Activated CD4-positive, alpha-beta T cell treated with anti-CD3 and anti-CD28 coated beads, Interleukin-2, amount 10 ng/mL, durations not matched to agents 7 days and 5 days (primary cell): ENCODE data around the gene ERP27. TPM values are rescaled to one million over a fixed set of nuclear protein-coding genes. Genes with fewer than 3 reads are reported as not detected.

Experiments used
- CTCF ChIA-PET: fragments of 350-600 bp; sonication (Branson Sonifier 250); formaldehyde crosslinking; loops from one replicate; lab custom pipeline; 2021; ENCODE audit warnings: antibody characterized with exemption; lab: Charles Lee
- POLR2A ChIA-PET: fragments of 350-600 bp; sonication (Branson Sonifier 250); formaldehyde crosslinking; loops from one replicate; lab custom pipeline; 2021; ENCODE audit warnings: antibody characterized with exemption; lab: Charles Lee
- DNase-seq: peaks from one replicate; pipeline ENCODE4 v3.0.0-alpha.2; 2020
- H3K27ac Mint-ChIP-seq: one replicate; pipeline ENCODE4 v1.8.0; 2021; ENCODE audit warnings: mild to moderate bottlenecking, moderate library complexity, mixed read lengths
- H3K27me3 Mint-ChIP-seq: one replicate; pipeline ENCODE4 v1.8.0; 2021; ENCODE audit warnings: mixed read lengths
- H3K36me3 Mint-ChIP-seq: one replicate; pipeline ENCODE4 v1.8.0; 2021; ENCODE audit warnings: low read depth, mixed read lengths
- H3K4me1 Mint-ChIP-seq: one replicate; pipeline ENCODE4 v1.8.0; 2021; ENCODE audit warnings: mixed read lengths
- H3K4me3 Mint-ChIP-seq: one replicate; pipeline ENCODE4 v1.8.0; 2021; ENCODE audit warnings: mild to moderate bottlenecking, moderate library complexity, mixed read lengths
- H3K9me3 Mint-ChIP-seq: one replicate; pipeline ENCODE4 v1.8.0; 2021; ENCODE audit warnings: mixed read lengths
- total RNA-seq, 2 experiments: library from RNA; stranded (reverse); gene quantifications; one replicate each; pipeline ENCODE4 v1.2.3, GENCODE V29; 2021

Gene ERP27
- total RNA-seq, 2 experiments from 2014 or later, result 8.3 to 11.3 TPM

DNA sequence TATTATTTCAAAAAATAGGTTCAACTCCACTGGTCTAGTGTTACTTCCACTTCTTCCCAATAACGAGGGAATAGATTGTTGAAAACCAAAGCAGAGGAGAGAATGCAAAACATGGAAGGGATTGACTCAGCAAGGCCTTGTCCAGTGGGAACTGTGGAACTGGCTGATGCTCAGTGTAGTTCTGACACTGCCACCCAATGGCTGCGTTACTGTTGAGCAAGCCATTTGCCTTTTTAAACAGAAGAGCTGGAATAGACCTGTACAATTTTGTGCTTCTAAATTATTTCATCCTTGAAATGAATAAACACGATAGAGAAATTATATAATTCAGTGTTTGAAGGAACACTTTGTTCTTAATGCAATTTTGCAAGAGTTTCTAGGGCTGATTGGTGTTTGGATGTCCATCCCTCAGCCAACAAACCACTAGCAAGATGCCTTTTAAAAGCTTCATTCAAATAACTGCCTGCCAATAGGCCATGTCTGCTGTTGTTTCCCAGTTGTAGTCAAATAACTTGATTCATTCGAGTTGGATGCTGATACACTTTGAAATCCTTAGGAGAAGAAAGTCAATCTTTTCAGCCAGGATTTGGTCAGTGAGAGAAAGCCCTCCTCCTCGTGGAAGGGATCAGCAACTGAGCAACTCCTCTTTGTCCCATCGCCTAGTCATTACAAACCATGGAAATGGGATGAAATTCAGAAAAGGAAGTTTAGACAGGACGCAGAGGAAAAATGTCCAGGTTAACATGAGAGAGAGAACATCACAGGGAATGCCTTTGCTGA lies 45.4 kb downstream of the ERP27 start:
- DNase-seq, result no peak
- H3K4me1 Mint-ChIP-seq, result no peaks in the 10 kb centered on the region
- ChIA-PET POLR2A (no interaction called here), CTCF (interaction anchor here (1.2 kb wide), 2 partner anchors 14 to 16 kb away, joined by 3 to 4 read pairs; no protein-coding TSS in a partner anchor)
- H3K27ac Mint-ChIP-seq, result no peak overlapping the region
- peaks cover 15% of the 10 kb centered on the region for H3K27me3 Mint-ChIP-seq
- no peaks in the 10 kb centered on the region for H3K9me3 Mint-ChIP-seq
- no peak overlapping the region for H3K4me3 Mint-ChIP-seq
- peaks cover 2% of the 10 kb centered on the region for H3K36me3 Mint-ChIP-seq

DNA sequence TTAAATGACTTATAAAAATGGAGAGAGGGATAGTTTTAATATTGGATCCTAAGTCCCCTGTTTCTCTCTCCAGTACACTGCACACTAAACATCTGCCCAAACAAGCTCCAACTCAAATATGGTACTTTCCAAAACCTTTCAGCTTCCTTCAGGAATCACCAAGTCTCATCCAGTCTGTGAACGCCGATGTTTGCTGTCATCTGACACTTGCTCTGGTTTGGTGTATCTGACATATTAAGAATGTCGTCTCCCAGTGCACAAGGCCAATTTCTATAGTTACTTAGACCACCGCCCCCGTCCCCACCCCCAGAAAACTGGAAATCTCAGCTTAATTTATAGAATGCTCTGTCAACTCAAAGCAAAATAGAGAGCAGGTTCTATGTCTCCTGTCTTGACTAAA lies 47.6 kb downstream of the ERP27 start:
- H3K27me3 Mint-ChIP-seq, result peaks cover 29% of the 10 kb centered on the region
- DNase-seq, result no peak
- H3K36me3 Mint-ChIP-seq, result peaks cover 2% of the 10 kb centered on the region
- H3K4me1 Mint-ChIP-seq, result peaks cover 9% of the 10 kb centered on the region
- H3K27ac Mint-ChIP-seq, result no peak overlapping the region
- ChIA-PET POLR2A (no interaction called here), CTCF (no interaction called here)
- H3K4me3 Mint-ChIP-seq, result no peak overlapping the region
- H3K9me3 Mint-ChIP-seq, result no peaks in the 10 kb centered on the region

DNA sequence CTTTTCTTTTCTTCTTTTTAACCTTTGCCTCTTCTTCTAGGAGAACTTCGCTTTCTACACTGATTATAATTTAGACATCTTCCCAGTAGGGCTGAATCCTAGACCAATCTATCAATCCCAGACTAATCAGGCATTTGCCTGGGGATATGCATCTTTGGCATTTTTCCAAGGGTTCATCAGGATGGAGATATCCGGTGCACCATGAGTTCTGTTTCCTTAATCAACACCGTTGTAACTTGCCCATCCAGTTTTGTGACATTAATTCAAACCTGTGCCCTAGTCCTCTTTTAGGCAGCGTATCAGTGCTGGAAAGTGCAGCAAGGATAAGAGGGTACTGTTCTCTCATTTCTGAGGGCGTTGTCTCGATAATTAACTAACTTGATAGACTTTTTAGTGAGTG lies 52.1 kb downstream of the ERP27 start:
- peaks cover 2% of the 10 kb centered on the region for H3K36me3 Mint-ChIP-seq
- H3K27me3 Mint-ChIP-seq, result peaks cover 34% of the 10 kb centered on the region
- peaks cover 27% of the 10 kb centered on the region for H3K4me1 Mint-ChIP-seq
- no peak overlapping the region for H3K27ac Mint-ChIP-seq
- no peak for DNase-seq
- H3K4me3 Mint-ChIP-seq, result no peak overlapping the region
- ChIA-PET POLR2A (no interaction called here), CTCF (no interaction called here)
- H3K9me3 Mint-ChIP-seq, result no peaks in the 10 kb centered on the region

DNA sequence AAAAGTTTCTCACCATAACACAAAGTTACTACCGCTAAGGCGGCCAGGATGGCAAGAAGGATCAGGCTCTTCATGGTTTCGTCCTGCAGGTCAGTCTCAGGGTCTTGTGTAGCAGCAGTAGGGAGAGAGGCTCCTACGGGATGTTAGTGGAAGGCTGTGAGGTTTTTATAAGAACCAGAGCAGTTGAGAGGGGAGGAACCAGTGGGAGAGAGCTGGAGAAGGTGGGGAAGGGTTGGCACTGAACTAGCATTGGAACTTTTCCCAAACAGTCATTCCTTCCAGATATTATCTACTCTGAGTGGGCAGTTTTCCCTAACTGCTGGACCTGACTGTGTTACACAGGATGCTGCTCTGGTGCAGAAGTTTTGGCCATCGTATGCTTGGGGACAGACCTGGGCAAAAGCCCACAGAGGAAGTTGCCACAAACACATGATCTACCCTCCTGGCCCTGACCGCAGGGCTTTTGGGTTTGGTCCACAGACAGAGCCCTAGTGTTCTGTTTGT lies 52.6 kb downstream of the ERP27 start, which contains the start of gene MGP:
Gene MGP (minus strand): TSS at position 137 of the 504 bp plus-strand sequence. CDS start 63 bp downstream, at position 74.
- Mint-ChIP-seq H3K9me3 (peaks cover 3% of the 10 kb centered on the region), H3K27me3 (peaks cover 34% of the 10 kb centered on the region), H3K4me3 (no peak within 1 kb of the TSS), H3K4me1 (peaks cover 31% of the 10 kb centered on the region), H3K27ac (peak within 1 kb of the TSS; percentile 43), H3K36me3 (peaks cover 5% of the 10 kb centered on the region)
- POLR2A ChIA-PET, result no interaction called here
- CTCF ChIA-PET, result no interaction called here
- no peak for DNase-seq

DNA sequence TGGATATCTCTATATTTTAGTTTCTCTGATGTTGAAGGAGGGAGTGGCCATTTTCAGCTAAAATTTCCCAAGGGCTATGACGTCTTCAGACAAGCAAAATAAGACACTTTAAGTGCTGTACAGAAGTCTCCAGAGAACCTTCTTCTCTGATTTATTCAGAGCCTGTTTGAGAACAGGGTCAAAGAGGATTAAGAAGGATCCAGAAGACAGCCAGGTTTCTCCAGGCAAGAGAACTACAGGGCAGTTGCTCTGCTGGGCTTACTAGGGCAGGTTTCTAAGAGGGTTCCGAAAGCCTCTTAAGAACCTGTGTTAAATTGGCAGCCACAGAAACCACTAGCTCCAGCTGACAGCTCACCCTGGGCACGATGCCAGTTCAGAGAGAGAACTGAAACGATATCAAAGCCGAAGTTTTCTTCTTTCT lies 53.9 kb downstream of the ERP27 start:
- Mint-ChIP-seq H3K9me3 (peaks cover 7% of the 10 kb centered on the region), H3K27me3 (peaks cover 28% of the 10 kb centered on the region), H3K4me3 (no peak overlapping the region), H3K36me3 (peaks cover 7% of the 10 kb centered on the region), H3K27ac (peak overlapping the region; percentile 43), H3K4me1 (peaks cover 37% of the 10 kb centered on the region)
- ChIA-PET POLR2A (no interaction called here), CTCF (no interaction called here)
- peak; percentile 85 for DNase-seq

DNA sequence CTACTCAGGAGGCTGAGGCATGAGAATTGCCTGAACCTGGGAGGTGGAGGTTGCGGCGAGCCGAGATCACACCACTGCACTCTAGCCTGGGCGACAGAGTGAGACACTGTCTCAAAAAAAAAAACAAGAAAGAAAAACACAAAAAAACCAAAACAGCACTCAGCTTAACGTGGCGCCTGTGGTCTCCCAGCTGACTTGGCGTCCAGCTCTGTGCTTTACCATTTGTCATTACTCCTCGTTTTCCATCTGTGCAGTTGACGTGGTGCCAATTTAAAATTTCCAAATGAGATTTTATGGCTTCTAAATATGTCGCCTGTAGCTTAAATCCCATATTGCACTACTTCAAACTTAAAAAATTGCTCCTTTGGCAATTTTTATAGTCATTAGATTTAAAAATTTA lies 54.7 kb downstream of the ERP27 start:
- Mint-ChIP-seq H3K27me3 (peaks cover 25% of the 10 kb centered on the region), H3K4me3 (no peak overlapping the region), H3K9me3 (peaks cover 7% of the 10 kb centered on the region), H3K36me3 (peaks cover 10% of the 10 kb centered on the region), H3K4me1 (peaks cover 37% of the 10 kb centered on the region), H3K27ac (no peak overlapping the region)
- ChIA-PET POLR2A (no interaction called here), CTCF (interaction anchor here (1.1 kb wide), 1 partner anchor 112 kb away, joined by 5 read pairs; no protein-coding TSS in a partner anchor)
- DNase-seq, result no peak

DNA sequence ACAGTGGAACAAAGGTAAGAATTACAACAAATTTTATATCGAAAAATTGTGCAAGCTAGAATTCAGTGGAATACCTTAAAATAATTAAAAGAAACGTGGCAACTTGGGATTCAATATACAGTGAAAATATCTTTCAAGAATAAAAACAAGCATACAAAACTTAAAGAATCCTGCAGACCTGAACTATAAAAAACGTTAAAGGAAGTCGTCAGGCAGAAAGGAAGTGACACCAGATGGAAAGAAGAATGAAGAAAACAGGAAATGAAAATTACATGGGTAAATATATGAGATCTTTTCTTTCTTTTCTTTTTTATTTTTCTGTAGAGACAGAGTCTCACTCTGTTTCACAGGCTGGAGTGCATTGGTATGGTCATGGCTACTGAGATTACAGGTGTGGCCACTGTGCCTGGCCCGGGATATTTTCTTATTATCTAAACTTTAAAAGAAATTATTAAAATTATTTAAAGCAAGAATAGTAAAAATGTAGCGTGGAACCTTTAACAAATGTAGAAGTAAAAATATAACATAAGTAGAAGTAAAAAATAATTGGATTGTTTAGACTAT lies 57.4 kb downstream of the ERP27 start:
- CTCF ChIA-PET, result no interaction called here
- DNase-seq, result no peak
- Mint-ChIP-seq H3K9me3 (peaks cover 7% of the 10 kb centered on the region), H3K4me3 (no peak overlapping the region), H3K27ac (peak overlapping the region; percentile 90), H3K27me3 (peaks cover 5% of the 10 kb centered on the region), H3K4me1 (peaks cover 31% of the 10 kb centered on the region), H3K36me3 (peaks cover 8% of the 10 kb centered on the region)
- POLR2A ChIA-PET, result no interaction called here

GRCh38 chr12:14879222-14879933 lies 59.0 kb downstream of the ERP27 start:
- DNase-seq, result no peak
- no peaks in the 10 kb centered on the region for H3K27me3 Mint-ChIP-seq
- CTCF ChIA-PET, result interaction anchor here (0.7 to 1.1 kb wide), 2 partner anchors 10 to 13 kb away, joined by 3 to 4 read pairs; no protein-coding TSS in a partner anchor
- peaks cover 19% of the 10 kb centered on the region for H3K4me1 Mint-ChIP-seq
- H3K27ac Mint-ChIP-seq, result no peak overlapping the region
- peaks cover 7% of the 10 kb centered on the region for H3K9me3 Mint-ChIP-seq
- POLR2A ChIA-PET, result no interaction called here
- no peak overlapping the region for H3K4me3 Mint-ChIP-seq
- H3K36me3 Mint-ChIP-seq, result peaks cover 8% of the 10 kb centered on the region

DNA sequence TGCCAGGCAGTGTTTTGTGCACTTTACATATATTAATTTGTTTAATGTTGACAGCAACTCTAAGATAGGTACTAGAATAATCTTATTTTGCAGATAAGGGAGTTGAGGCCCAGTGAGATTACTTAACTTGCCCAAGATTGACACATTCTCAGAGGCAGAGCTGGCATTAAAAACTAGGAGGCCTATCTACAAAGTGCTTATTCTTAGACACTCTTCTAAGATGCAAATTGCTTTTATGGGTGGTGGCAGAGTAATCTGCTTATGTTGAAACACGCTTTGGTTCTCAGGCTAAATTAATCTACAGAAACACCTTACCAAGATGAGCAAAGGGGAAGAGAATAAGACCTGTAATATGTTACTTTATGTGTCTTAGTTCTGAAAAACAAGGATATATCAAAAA lies 59.8 kb downstream of the ERP27 start:
- H3K27ac Mint-ChIP-seq, result no peak overlapping the region
- peaks cover 16% of the 10 kb centered on the region for H3K4me1 Mint-ChIP-seq
- H3K36me3 Mint-ChIP-seq, result peaks cover 8% of the 10 kb centered on the region
- POLR2A ChIA-PET, result no interaction called here
- H3K27me3 Mint-ChIP-seq, result no peaks in the 10 kb centered on the region
- no peak overlapping the region for H3K4me3 Mint-ChIP-seq
- CTCF ChIA-PET, result interaction anchor here (0.5 to 1.1 kb wide), 2 partner anchors 14 to 128 kb away, joined by 3 to 4 read pairs; no protein-coding TSS in a partner anchor
- no peak for DNase-seq
- H3K9me3 Mint-ChIP-seq, result peaks cover 7% of the 10 kb centered on the region

GRCh38 chr12:14876833-14877232 lies 61.5 kb downstream of the ERP27 start:
- Mint-ChIP-seq H3K36me3 (peaks cover 8% of the 10 kb centered on the region), H3K4me1 (peaks cover 14% of the 10 kb centered on the region), H3K4me3 (no peak overlapping the region), H3K27me3 (no peaks in the 10 kb centered on the region), H3K9me3 (peaks cover 7% of the 10 kb centered on the region), H3K27ac (no peak overlapping the region)
- ChIA-PET POLR2A (no interaction called here), CTCF (interaction anchor here (0.7 to 1.7 kb wide), 3 partner anchors 10 to 48 kb away, joined by 3 to 5 read pairs (median 3); no protein-coding TSS in a partner anchor)
- no peak for DNase-seq

DNA sequence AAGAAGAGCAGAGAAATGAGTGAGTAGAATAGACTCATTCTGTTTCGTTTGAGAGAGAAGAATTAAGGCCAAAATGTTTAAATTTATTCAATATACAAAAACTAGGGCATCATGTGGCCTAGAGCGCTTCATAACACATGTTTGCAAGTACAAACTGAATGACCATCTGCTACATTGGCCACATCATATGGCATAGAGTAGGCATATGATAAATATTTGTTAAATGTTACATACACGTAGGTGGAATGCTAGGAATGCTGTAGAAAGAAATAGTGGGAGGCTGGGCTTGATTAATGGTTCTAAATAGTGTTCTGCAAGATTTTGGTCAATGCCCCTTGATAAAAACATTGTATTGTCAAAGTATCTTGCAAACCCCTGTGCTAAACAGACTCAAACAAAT lies 63.5 kb downstream of the ERP27 start:
- ChIA-PET POLR2A (no interaction called here), CTCF (interaction anchor here (1.4 kb wide), 1 partner anchor 105 kb away, joined by 3 read pairs; no protein-coding TSS in a partner anchor)
- DNase-seq, result no peak
- peaks cover 2% of the 10 kb centered on the region for H3K4me1 Mint-ChIP-seq
- H3K27me3 Mint-ChIP-seq, result no peaks in the 10 kb centered on the region
- H3K4me3 Mint-ChIP-seq, result no peak overlapping the region
- peaks cover 4% of the 10 kb centered on the region for H3K9me3 Mint-ChIP-seq
- peaks cover 5% of the 10 kb centered on the region for H3K36me3 Mint-ChIP-seq
- no peak overlapping the region for H3K27ac Mint-ChIP-seq

DNA sequence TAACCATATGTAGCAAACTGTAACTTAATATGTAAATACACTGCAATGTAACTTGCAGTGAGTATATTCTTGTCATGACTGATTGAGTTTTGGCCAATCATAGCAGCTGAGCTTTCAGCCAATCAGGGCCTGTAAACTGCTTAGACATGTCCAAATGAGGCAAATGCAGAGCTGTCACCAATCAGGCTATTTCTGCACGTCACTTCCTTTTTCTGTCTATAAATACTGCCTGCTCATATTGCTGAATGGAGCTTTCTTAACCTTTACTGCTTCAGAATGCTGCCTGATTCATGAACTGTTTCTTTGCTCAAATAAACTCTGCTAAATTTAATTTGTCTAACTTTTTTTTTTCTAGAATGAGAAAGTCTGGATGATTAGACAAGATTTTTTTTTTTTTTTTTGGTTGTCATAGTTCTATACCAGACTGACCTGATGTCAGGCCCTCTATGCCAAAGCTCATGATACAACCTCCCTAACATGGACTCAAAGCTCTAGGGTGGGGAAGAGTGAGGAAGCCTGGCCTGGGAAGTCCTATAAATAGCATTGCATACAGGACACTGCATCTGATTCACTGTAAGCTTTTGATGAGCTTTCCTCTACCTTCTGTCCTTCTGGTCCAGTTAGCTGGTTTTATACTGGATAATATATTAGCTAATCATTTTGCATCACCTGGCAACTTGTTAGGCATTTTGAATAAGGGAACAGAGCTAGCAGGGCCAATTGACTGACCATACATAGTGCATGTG lies 64.7 kb downstream of the ERP27 start:
- POLR2A ChIA-PET, result interaction anchor here (0.6 kb wide), 1 partner anchor 68 kb away, joined by 8 read pairs; no protein-coding TSS in a partner anchor

More for the DNA sequence above, 64.7 kb downstream of the ERP27 start:
- no peaks in the 10 kb centered on the region for H3K27me3 Mint-ChIP-seq
- H3K9me3 Mint-ChIP-seq, result no peaks in the 10 kb centered on the region
- H3K4me1 Mint-ChIP-seq, result no peaks in the 10 kb centered on the region
- no peaks in the 10 kb centered on the region for H3K36me3 Mint-ChIP-seq
- CTCF ChIA-PET, result interaction anchor here (0.7 to 1.4 kb wide), 4 partner anchors 14 to 530 kb away, joined by 3 to 4 read pairs (median 3); no protein-coding TSS in a partner anchor
- H3K27ac Mint-ChIP-seq, result no peak overlapping the region
- no peak overlapping the region for H3K4me3 Mint-ChIP-seq
- no peak for DNase-seq
